DMS 273 treated with DMSO at 0.1 percent for 48 hours (cell line): ENCODE results near the gene ALX4.

Experiments used
- DNase-seq: peaks from one replicate; lab custom pipeline; 2025; lab: John Stamatoyannopoulos, UW

The ALX4 gene

GRCh38 chr11:44315947-44316658 is 6.2 kb upstream of the ALX4 start:
- no peak for DNase-seq

GRCh38 chr11:44314733-44315132 is 4.8 kb upstream of the ALX4 start:
- no peak for DNase-seq

GRCh38 chr11:44313761-44314489 is 4.0 kb upstream of the ALX4 start:
- no peak for DNase-seq

GRCh38 chr11:44312876-44313275 is 2.9 kb upstream of the ALX4 start:
- no peak for DNase-seq

GRCh38 chr11:44311339-44312261 is 1.7 kb upstream of the ALX4 start:
- DNase-seq, result no peak

GRCh38 chr11:44310463-44311272 is 729 bp upstream of the ALX4 start:
- no peak for DNase-seq

GRCh38 chr11:44310206-44310462 is 195 bp upstream of the ALX4 start:
- no peak for DNase-seq

- no peak for DNase-seq
These were observed 939 bp downstream of the ALX4 start for GRCh38 chr11:44308923-44309477.

GRCh38 chr11:44308256-44308922 is 1.6 kb downstream of the ALX4 start:
- DNase-seq, result no peak

- no peak for DNase-seq
These were observed 2.4 kb downstream of the ALX4 start for GRCh38 chr11:44307340-44308099.

- DNase-seq, result no peak
These were observed 3.1 kb downstream of the ALX4 start for GRCh38 chr11:44306918-44307244.

- DNase-seq, result no peak
These were observed 3.7 kb downstream of the ALX4 start for GRCh38 chr11:44306052-44306917.

GRCh38 chr11:44305470-44306051 is 4.4 kb downstream of the ALX4 start:
- no peak for DNase-seq

- no peak for DNase-seq
These were observed 4.9 kb downstream of the ALX4 start for GRCh38 chr11:44305026-44305469.

- no peak for DNase-seq
These were observed 5.6 kb downstream of the ALX4 start for GRCh38 chr11:44304091-44305025.

- DNase-seq, result no peak
These were observed 6.5 kb downstream of the ALX4 start for GRCh38 chr11:44303401-44303938.

GRCh38 chr11:44301564-44302271 is 8.2 kb downstream of the ALX4 start:
- DNase-seq, result no peak
